GM18520 (cell line): ENCODE measurements around the gene IL7R.
"Not testable (repeated sequence)": the region's sequence is repeated elsewhere in the genome, so short reads cannot be mapped to it uniquely, and the experiment has no call there.

Experiments used
- ATAC-seq: cut with Tn5 transposase; IDR thresholded peaks from one replicate; pipeline ENCODE4 v1.9.1; 2021; ENCODE audit not compliant: unreplicated experiment

Gene IL7R

GRCh38 chr5:35870605-35871004 is 13.9 kb downstream of the IL7R start:
- ATAC-seq = no peak

GRCh38 chr5:35876454-35876853 is 19.8 kb downstream of the IL7R start:
- no peak for ATAC-seq

GRCh38 chr5:35876922-35877321 is 20.2 kb downstream of the IL7R start:
- no peak for ATAC-seq

GRCh38 chr5:35877655-35878054 is 21.0 kb downstream of the IL7R start:
- ATAC-seq = no peak

DNA sequence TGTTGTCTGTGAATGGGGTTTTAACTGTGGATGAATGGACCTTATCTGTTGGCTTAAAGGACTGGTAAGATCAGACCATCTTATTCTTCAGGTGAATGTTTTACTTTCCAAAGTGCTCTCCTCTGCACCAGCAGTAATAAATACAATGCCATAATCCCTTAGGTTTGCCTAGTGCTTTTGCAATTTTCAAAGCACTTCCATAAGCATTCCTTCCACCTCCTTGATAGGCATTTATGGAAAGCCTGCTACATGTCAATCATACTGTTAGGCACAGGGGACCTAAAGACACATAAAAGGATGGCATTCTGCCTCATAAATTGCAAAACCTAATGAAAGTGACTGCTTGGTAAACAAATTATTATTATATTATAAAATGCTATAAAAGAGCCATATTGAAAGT is 21.4 kb downstream of the IL7R start:
- ATAC-seq = no peak

DNA sequence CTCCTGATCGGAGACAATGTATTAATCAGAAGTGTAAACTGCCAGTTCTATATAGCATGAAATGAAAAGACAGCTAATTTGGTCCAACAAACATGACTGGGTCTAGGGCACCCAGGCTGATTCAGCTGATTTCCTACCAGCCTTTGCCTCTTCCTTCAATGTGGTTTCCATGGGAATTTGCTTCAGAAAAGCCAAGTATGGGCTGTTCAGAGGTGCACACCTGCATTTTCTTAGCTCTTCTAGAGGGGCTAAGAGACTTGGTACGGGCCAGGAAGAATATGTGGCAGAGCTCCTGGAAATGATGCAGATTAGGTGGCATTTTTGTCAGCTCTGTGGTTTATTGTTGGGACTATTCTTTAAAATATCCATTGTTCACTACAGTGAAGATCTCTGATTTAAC is 22.4 kb downstream of the IL7R start:
- no peak for ATAC-seq

- ATAC-seq = no peak
Observed at GRCh38 chr5:35879649-35880048, 23.0 kb downstream of the IL7R start.

- ATAC-seq = no peak
Observed at GRCh38 chr5:35880156-35880555, 23.5 kb downstream of the IL7R start.

- ATAC-seq = no peak
Observed at GRCh38 chr5:35881758-35882157, 25.1 kb downstream of the IL7R start.

GRCh38 chr5:35884191-35884769 is 27.6 kb downstream of the IL7R start:
- no peak for ATAC-seq

- ATAC-seq = no peak
Observed at GRCh38 chr5:35884773-35885172, 28.1 kb downstream of the IL7R start.

- ATAC-seq = no peak
Observed at GRCh38 chr5:35886381-35886780, 29.7 kb downstream of the IL7R start.

GRCh38 chr5:35887321-35888100 is 30.8 kb downstream of the IL7R start:
- no peak for ATAC-seq

DNA sequence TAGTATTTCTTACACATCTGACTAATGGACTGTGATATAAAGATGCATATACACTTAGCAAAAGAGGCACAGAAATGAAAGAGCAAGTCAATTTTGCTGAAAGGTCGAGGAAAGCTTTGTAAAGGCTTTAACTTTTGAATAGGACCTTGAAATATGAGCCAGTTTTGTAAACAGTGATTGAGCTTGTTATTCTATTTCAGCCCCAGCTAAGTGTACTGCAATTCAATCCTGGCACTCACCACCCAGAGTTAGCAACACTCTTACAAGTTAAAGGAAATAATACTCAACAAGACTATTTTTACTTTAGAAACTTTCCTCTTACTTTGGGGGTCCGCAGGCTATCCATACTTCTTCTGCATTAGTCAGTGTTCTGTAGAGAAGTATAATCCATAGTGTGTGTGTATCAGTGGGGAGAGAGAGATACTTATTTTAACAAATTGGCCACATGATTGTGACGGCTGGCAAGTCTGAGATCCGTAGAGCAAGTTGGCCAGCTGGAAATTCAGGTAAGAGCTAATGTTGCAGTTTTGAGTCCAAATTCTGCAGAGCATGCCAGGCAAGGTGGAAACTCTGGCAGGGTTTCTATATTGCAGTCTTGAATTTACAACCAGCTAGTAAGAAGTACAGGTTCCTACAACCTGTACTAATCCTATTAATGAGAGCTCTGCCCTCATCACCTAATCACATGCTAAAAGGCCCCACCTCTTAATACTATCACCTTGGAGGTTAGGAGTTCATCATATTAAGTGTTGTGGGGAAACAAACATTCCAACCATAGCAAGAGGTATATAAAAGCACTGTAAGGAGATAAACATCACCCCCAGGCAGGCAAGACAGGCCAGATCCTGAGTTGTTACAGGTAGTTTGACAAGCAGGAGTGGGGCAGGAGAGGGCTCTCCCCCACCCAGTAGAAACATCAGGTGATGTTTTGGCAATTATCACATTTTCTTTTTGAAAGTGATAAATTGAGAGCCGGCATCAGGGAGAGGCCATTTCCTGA is 33.6 kb downstream of the IL7R start:
- ATAC-seq = no peak

GRCh38 chr5:35892799-35893198 is 36.1 kb downstream of the IL7R start:
- not testable (repeated sequence) for ATAC-seq

- ATAC-seq = no peak
Observed at GRCh38 chr5:35894131-35894530, 37.4 kb downstream of the IL7R start.

GRCh38 chr5:35898952-35899660 is 42.4 kb downstream of the IL7R start:
- ATAC-seq = no peak

DNA sequence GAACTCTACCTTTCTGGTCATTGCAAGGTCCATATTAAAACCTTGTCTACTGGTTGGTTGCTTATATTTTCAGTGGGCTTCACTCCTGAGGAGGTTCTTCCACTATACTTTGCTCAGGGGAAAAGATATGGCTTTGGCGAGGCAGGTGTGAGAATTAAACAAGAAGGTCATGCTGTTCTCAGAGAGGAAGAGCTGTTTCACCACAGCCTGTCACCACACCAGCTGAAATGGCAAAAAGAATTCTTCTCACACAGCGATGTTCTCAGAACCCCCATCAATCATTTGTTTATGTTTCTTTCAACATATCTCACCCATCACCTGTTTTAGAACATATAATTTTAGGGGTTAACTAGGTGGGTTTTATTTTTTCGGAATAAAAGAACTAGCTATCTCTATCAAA is 43.1 kb downstream of the IL7R start:
- ATAC-seq = no peak

DNA sequence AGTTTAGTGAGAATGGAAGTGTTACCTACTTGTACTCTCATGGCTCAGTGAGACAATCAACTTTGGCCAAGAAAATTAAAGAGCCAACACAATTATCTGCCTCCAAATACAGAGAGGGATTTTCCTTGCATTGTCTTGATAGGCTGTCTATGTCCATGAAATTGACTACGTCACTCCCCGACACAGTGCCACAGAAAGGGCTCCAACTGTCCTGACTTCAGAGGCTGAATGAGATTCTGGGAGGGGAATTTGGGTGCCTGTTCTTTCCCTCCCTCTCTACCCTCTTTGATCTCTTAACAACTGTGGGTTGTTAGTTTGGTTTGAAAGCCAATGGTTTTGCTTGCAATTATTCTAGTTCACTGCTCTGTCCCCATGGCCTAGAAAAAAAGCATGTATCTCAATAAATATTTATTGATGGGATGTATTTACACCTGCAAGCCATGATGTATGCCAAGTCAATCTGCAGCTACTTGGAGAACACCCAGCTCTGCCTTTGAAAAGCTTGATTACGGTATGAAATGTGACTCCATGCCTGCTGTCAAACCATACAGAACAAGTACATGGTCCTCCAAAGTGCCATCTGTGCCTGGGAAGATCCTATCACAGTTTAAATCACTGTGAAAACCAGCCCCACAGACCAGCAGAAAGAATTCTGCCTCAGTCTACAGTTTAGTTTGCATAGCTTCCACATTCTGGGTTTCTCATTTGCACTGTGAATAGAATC is 44.4 kb downstream of the IL7R start:
- no peak for ATAC-seq

DNA sequence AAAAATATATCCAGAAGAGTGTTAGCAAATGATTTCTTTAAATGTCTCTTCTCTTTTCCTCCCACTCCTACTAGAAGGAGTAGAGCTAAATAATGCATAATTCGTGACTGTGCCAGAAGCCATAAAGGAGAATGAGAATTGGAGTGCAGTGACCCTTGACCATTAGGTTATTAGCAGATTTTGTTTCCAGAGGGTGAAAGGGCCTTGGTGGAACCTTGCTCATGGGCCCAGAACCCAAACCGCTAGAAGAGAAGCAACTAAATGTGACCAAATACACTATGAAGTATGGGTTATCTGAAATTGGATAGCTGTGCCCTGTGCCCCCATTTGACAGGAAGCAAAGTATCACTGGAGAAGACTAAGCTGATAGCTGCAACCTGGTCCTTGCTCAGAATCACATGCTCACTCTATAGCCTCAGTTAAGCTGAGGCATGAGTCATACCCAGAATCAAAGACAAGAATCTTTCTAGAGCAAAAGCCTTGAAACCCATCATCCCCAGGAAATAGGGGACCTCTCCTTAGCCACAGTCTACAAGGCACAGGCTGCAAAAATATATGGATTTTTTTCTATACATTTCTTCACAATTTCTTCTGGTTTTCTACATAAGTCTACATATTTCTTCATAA is 45.5 kb downstream of the IL7R start:
- no peak for ATAC-seq
